NCI-H2227 (cell line): ENCODE data around the gene WDR86.

Source experiments
- DNase-seq: peaks from one replicate; lab custom pipeline; 2025; ENCODE audit not compliant: unreplicated experiment; lab: John Stamatoyannopoulos, UW

The WDR86 gene

DNA sequence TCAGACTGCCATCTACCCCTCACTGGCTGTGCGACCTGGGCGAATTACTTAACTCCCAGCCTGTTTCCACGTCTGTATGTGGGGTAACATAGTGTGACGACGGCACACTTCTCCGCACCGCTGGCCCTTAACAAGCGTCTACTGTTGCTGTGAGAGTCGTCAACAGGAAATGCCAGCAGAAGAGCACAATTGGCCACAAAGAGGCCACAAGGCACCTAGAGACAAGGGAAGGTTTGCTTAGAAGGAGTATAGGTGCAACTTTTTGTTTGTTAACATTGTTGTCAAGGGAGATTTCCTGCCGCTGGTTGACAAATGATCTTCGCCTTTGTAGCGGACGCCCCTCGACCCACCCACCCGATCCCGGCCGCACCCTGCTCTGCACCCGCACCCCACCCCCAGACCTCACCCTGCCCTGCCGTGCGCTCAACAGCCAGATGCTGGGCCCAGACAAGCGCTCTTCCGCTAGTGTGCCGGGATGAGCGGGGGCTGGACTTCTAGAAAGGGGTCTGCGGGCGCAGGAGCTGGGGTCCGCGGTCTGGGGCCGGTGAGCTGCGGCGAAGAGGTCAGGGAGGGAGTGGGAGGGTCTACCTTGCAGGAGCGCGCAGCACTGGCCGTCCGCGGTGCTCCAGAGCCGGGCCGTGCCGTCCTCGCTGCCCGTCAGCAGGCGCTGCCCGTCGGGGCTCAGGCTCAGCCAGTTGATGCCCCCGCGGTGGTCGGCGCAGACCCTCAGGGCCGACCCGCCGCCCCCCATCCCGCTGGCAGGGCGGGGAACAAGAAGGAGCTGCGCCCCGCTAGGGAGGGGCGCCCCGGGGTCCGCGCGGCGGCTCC is 785 bp downstream of the WDR86 start:
- DNase-seq: peak; percentile 44

DNA sequence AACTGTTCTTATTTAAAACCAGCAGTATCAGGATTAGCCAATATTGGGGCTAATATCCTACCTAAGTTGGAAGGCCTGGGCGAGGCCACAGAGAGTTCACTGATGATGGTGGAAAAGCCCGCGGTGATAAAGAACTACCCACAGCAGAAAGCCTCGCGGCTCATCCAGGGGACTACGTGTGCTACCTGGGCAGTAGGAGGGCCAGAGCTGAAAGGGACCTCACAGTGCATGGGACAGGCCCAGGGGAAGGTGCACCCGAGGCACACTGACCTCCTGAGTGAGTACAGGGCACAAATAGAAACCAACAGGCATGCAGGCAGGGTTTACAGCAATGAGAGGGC is 1.4 kb downstream of the WDR86 start:
- DNase-seq: no peak

DNA sequence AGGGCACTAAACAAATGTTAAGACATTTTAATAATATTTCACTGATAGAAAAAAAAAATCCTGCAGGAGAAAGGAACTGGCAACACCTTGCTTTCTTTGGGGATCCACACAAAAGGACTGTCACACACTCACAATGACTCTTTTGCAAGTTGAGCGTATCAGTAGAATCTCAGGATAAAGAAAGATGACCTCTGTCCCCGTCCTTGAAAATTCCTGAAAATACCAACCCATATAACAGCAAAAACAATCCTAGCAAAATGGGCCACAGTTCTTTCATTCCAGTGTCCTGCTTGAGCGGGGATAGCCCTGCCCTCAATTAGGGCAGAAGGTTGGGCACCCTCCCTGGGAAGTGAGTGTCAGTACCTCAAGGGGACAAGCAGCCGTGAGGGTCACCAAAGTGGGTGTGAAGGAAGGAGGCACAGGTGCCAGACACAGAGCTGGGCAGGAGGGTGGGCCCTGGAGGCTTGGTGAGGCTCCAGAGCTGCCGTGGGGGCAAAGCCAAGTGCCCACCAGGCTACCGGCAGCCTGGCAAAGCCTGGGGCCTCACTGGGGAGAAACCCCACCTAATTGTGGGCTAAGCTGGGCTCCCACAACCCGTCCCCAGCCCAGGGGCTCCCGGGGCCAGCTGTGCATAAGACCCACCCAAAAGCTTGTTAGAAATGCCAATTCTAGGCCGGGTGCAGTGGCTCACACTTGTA is 2.8 kb downstream of the WDR86 start:
- no peak for DNase-seq

DNA sequence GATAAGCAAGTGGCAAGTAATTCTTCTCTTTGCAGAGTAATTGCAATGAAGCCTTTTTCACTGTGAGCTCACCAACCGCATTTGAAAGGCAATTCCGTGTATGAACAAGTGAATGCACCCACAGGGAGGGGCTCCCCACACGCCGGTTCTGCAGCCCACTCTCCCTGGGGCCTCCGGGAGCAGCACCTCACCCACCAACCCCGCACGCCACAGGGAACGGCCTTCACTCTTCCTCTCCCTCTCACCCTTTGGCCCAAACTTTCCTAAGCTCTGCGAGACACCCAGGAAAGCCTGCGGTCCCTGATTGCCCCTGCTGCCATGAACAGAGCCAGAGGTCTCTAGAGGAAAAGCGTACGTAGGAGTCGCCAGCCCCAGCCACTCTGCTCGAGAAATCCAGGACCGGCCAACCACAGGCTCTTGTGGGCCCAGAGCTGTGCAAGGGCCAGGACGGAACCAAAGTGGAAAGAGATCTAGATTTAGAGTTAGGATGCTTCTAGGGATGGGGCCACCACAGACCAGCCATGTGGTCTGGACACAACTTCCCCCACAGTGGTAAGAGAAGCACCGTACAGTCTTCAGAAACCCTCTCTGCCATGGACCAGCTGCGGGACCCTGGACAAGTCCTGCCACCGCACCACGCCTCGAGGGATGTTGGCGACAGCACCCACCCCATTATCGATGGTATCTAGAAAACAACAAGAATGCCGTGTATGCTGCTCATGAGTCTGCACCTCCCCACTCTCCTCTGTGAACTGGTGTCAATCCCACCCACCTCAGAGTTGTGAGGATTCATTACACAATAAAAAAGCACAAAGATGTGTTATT is 3.6 kb downstream of the WDR86 start:
- DNase-seq: no peak

DNA sequence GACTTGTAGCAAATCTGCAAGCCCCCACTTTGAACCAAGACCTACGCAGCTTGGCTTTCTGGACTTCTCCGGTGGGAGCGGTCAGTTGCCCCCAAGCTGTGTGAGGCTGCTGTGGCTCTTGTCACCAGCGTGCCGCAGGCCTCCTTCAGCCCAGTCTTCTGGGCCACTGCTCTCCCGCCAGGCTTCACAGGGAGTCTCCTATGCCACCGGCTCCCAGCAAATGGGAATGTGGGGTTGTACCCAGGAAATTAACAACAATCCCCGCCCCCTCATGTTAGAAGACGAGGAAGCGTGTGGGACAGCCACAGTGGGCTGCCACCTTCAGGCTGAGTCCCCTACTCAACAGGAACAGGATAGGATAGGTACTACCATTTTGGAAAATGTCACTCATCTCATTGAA is 4.2 kb downstream of the WDR86 start:
- DNase-seq: no peak

DNA sequence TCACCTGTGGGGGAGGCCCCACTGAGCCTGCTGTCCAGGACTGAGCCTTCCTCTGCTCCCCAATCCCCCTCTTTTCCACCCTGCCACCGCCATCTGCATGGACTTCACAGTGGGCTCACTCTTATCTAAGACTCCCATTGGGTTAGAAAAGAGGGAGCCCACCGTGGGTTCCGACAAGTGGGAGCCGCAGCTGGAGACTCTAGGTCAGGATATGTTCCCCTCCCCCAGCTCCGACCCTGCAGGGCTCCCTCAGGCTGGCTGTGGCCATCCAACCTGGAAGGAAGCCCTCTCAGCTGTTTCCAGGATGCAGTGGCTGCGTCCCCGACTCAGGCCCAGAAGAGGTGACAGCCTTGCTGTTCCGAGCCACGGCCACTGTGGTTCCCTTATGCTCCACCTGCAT is 4.8 kb downstream of the WDR86 start:
- no peak for DNase-seq

DNA sequence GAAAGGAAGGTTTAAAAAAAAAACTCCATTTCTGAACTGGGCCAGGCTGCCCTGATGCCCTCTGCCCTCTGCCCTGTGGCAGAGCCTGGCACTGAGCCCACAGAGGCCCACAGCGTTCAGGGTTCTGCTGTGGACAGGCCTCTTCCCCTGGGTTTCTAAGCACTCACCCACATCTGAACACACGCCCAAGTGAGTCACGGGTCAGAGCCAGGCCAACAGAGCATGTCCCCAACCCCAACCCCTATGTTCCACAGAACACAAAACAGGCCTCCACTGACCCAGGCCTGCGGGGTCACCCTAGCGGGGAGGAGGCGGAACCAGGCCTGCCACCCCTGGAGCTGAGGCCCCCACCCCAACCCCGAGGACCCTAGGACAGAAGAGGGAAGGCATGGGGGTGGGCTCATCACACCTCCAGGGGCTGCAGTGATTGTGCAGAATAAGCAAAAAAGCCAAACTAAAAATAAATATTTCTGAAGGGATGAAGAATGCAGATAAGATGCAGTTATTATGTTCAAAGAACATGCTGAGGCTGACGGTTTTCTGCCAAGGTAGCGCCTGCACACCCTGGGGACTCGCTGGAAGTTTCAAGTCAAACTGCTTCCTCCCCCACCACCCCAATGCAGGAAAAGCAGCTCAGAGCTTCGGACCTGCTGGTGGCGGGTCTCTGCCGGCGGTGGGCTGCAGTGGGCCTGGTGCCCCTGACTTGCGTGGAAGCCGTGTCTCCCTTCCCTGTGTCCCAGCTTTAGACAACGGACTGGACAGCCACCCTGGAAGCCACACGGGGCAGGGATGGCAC is 5.4 kb downstream of the WDR86 start:
- no peak for DNase-seq

DNA sequence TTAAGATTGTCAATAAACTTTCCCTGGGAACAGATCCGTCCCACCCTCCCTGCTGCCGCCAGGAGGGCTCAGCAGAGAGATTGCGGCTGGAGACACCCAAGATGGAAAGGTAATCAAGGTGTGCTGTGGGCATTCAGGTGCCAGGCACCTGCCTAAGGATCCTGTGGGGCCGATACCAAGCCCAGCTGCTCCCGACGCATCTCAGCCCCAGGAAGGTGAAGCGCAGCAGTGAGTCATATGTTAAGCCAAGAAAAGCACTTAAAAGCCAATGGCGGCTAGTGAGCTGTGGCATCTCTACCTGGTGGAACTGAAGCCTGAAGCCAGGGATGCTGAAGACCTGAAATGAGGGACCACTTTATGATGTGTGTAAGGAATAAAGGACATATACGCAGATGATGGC is 6.1 kb downstream of the WDR86 start:
- DNase-seq: no peak

DNA sequence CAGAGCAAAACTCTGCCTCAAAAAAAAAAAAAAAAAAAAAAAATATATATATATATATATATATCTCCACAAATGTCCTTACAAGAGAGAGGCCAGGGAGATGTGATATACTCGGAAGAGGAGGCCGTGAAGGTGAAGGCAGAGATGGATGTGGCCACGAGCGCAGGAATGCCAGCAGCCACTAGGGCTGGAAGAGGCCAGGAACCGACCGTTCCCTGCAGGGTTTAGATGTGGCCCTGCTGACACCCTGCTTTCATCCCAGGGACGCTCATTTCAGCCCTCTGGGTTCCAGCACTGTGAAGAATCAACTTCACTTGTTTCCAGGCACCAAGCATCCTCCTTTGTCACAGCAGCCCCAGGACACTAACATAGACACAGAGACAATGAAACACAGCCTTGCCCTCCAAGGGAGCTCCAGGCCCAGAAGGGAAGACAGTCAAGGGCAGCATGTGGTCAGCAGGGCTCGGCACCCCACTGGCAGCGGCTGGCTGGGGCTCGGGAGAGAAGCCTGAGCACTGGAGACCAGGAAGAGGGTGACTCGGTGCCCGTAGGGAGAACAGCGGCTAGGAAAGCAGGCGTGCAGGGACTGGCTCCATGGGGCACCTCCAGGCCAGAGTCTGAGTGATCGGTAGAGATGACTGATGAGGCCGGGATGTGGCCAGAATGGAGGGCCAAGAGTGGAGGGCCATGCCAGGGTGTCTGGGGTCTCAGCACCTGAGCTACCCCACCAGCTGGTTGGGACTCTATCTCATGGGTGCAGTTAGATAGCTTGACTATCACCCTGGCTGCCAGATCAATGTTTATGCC is 7.6 kb downstream of the WDR86 start:
- DNase-seq: no peak

DNA sequence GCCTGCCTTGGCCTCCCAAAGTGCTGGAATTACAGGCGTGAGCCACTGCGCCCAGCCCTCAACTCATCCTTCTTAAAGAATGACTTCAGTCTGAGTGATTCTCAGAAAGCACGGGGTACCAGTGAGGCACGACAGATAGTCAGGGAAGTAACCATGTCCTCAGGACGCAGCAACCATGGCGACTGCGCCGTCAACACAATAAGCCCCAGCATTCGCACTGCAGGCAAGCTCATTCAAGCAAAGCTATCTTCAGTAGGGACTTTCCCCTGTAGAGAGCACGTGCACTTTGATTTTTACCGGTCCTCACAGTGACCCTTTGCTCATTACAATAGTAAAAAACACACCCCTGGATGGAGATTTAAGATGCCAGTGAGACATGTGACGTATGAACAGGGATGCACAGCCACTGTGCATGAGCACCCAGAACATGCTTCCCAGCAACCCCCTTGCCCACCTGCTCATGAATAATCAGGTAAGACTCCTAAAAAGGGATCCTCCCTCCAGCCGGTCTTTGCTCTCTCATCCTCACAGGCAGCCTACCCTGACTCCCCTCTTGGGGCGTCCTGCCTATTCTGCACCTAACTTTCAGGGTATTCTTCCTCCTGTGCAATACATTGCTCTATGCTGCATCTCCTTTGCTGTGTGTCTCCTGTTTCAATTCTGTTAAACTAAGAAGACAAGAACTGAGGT is 9.1 kb downstream of the WDR86 start:
- no peak for DNase-seq

DNA sequence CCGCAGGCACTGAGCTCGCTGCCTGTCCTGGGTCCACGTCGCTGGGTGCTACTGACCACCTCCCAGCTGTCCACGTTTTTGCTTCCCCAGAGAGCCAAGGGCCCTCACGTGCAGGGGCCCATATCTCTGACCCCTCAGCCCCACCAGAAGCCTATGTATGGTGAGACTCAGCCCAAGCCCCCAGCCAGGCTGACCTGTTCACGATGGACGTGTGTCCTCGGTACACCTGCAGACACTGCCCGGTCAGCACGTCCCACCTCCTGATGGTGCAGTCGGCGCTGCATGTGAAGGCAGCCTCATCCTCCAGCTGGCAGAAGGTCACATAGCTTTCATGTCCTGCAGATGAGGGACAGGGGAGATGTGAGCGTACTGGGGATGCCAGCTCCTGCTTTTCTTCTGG is 9.9 kb downstream of the WDR86 start:
- DNase-seq: no peak

DNA sequence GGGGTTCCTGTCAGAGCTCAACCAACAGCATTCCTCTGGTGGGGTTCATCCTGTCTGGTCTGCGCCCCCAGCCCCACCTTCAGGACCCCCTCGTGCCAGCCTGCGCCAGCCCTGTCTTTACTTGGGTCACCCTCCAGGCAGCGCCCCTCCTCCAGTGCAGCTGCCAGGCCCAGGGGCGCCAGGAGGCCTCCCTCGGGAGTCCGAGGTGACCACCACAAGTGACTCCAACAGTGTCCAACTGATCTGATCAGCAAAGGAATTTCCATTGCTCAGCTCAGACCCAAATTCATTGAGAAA is 10.6 kb downstream of the WDR86 start:
- no peak for DNase-seq

DNA sequence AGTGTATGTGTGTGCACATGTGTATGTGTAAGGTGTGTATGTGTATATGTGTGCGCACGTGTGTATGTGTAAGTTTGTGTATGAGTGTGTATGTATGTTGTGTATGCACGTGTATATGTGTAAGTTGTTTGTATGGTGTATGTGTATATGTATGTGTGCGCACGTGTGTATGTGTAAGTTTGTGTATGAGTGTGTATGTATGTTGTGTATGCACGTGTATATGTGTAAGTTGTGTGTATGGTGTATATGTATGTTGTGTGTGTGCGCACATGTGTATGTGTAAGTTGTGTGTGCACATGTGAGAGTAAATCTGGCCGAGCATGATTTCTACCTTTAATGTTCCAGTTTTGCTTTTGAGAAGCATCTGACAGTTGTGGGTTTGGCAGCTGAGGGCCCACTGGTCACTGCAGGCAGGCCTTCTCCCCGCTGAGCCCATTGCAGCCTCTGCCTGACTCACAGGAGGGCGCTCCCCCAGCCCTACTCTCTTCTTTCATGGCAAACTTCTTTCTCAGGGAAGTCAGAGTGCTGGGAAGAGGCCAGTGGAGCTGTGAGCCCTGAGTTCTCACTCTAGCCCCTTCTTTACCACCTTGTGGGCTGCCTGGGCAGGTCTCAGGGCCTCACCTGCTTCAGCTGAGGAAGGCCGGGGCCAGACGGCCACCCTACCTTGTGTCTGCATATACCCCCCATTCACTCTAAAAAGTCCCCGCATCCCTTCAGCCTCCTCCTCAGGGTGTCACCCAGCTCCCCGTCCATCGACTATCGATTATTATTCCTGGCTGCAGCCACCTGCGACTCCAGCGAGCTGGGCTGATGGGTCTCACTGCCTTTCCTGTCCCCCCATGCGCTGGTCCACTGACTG is 11.2 kb downstream of the WDR86 start:
- no peak for DNase-seq

DNA sequence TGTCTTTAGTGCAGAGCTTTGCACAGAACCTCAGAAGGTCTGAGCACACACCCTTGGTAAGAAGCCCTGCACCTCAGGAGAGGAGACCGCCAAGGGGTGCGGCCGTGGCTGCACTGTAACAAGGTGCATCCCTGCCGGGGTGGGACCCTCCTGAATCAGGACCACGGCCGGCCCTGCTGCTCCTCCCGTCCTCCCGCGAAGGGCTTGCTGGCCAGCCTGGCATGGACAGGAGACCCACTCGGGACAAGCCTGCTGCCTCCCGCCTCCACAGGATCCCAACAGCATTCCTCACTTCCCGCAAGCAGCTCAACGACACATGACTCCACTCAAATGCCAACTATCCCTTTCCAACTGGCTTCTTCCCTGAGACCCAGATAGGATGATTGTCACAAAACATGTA is 12.8 kb downstream of the WDR86 start:
- no peak for DNase-seq

DNA sequence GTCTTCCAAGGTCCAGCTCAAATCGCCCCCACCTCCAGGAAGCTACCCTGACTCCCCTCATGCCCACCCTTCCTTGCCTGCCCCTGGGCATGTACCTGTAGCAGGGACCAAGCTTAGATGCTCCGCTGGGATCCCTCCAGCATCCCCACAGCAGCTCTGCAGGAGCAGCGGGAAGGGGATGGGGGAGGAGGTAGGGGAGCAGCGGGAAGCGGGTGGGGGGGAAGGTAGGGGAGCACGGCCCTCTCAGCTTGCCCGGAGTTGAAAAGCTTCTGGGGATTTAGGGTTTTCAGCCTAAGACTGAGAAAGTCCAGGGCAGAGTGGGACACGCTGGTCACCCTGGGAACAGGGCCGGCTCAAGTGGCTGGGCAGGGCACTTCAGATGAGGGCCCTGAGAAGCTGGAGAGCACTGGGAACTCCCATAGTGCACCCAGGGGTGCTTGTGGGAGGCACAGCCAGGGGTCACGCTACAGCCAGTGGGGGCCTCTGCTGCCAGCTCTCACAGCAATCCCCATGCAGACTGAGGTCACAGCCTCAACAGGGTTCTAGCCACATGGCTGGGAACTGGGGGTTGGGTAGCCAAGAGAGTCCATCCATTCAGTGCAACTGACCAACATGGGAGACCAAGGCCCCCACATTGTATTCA is 13.4 kb downstream of the WDR86 start:
- DNase-seq: no peak

DNA sequence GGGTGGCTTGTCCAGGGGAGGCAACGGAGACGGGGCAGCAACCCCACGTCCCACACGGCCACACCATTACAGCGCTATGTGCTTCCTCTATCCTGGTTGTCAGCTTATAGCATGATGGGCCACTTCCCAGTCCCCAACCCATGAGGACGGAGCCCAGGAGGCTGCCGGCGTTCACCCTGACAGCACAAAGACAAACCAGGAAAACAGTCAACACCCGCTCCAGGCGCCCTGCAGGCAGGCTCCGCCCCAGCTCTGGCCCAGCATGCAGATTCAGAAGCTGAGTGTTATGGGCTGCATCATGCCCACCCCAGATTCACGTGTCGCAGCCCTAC is 14.8 kb downstream of the WDR86 start:
- DNase-seq: no peak

DNA sequence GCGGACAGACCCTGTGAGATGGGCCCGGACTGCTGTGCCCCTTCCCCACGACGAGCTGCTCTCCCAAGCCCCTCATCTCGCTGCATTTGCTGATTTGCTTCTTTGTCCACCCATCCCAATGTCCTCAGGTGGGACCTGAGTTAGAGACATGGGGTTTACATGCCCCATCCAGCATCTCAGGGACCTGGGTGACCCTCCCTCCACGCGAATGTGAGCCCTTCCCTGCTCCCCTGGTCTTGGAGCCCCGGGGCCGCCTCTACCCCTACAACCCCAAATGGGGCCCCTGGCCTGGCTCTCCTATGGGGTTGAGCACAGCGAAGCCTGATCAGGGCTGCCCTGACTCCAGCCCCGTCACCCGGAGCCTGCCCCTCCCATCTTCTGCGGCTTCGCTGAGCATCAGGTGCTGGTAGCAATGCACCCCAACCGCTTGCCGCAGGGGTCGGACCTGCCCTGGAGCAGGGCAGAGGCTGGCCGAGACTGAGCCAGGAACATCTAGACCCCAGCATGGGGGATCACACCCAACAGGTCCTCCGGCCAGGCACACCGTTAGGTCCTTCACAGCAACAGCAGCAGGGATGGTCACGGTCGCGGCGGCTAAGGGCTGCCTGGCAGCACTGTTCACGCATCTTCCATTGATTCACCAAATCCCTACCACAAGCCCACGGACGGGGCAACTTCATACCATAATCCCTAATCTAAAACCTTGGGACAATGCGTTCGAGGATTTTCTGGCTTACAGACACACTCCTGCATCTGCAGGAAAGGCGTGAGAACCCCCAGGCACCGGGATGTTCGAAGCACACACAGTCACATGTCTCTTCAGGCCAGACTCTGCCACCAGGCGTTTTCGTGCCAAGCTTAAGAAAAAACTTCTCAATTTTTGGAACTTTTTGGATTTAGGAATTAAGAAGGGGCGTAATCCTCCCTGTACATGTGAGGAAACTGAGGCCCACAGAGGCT is 15.5 kb downstream of the WDR86 start:
- no peak for DNase-seq
